ENCODE results near the gene INPP5A.

GRCh38 chr10:132655735-132656134 lies 118.1 kb downstream of the INPP5A start:
- TF ChIP-seq CTCF (IDR thresholded peaks at IDR 0.05): no peak
- TF ChIP-seq EZH2 (IDR thresholded peaks at IDR 0.05): no peak
- no peak for TF ChIP-seq EZH2phosphoT487 (IDR thresholded peaks at IDR 0.05)
